Measurements from ENCODE around the gene GINS2. TPM values are rescaled to one million over a fixed set of nuclear protein-coding genes. Genes with fewer than 3 reads are reported as not detected.

Gene GINS2
- total RNA-seq, 2 experiments from 2014 or later, result 38.3 to 45.7 TPM

- no peak overlapping the region for H3K4me3 Mint-ChIP-seq
- POLR2A ChIA-PET, result no interaction called here
- H3K4me1 Mint-ChIP-seq, result peaks cover 2% of the 10 kb centered on the region
- CTCF ChIA-PET, result no interaction called here
- no peak overlapping the region for H3K27ac Mint-ChIP-seq
- no peaks in the 10 kb centered on the region for H3K36me3 Mint-ChIP-seq (ENCODE audit: low read depth)
- H3K9me3 Mint-ChIP-seq, result peaks cover 2% of the 10 kb centered on the region
- H3K27me3 Mint-ChIP-seq, result peaks cover 5% of the 10 kb centered on the region
- no peak for DNase-seq
These were observed 22.0 kb upstream of the GINS2 start for GRCh38 chr16:85710732-85711131.

DNA sequence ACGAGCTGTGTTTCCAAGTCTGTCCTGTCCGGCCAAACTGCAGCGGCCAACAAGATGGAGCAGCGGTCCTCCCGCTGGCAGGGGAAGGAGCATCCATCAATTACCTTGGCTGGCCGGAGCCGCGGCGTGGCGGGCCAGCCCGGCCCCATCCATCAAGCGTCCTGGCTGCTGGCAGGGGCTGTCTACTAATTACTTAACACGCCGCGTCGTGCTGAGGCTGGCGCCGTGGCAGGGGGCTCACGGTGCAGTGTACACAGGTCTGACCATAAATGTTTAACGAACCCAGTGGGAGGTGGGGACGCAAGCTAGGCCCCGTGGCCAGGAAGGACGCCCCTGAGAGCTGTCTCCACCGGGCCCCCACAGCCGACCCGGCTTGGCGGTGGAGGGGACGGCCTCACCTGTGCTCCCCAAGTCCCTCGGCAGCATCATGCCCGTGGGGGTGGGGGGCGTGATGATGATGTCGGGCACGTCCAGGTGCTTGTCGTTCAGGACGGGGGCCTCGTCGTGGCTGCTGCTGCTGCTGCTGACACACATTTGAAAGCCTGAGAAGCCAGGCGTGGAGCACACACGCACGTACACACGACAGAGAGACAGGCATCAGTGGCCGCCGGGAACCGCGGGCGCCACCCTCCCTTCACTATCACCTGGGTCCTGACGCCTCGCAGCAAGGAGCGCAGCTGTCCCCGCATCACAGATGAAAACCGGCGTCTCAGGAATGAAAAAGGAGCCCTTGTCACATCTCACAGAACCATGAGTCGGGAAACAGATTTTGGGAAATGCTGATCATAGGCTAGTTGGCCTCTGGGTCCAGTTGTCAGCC lies 21.2 kb upstream of the GINS2 start:
- ChIA-PET POLR2A (no interaction called here), CTCF (interaction anchor here (1.4 kb wide), 1 partner anchor 8 kb away, joined by 4 read pairs; no protein-coding TSS in a partner anchor)
- H3K27ac Mint-ChIP-seq, result no peak overlapping the region

DNA sequence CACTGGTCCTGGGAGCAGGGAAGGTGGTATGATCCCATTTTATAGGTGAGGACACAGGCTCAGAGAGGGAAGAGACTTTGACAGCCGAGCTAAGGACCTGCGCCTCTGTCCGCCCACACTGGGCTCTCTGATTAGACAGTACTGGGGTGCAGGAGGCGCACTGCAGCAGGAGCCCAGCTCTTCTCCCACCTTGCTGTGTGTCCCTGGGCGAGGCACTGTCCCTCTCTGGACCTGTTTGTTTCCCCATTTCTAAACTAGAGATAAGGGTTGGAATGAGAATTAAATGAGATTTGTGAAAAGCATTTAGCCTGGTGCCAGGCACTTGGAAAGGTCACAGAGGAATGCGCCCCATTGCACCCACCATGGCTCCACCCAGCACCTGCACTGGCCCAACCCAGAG lies 19.6 kb upstream of the GINS2 start:
- no peaks in the 10 kb centered on the region for H3K4me1 Mint-ChIP-seq
- H3K36me3 Mint-ChIP-seq (ENCODE audit: low read depth), result no peaks in the 10 kb centered on the region
- CTCF ChIA-PET, result interaction anchor here (1.4 kb wide), 1 partner anchor 9 kb away, joined by 4 read pairs; no protein-coding TSS in a partner anchor
- H3K27ac Mint-ChIP-seq, result no peak overlapping the region
- POLR2A ChIA-PET, result no interaction called here
- no peak overlapping the region for H3K4me3 Mint-ChIP-seq
- peaks cover 2% of the 10 kb centered on the region for H3K9me3 Mint-ChIP-seq
- H3K27me3 Mint-ChIP-seq, result no peaks in the 10 kb centered on the region
- no peak for DNase-seq

More for the DNA sequence above, 21.2 kb upstream of the GINS2 start:
- H3K27me3 Mint-ChIP-seq, result no peaks in the 10 kb centered on the region
- peaks cover 2% of the 10 kb centered on the region for H3K9me3 Mint-ChIP-seq
- H3K36me3 Mint-ChIP-seq (ENCODE audit: low read depth), result no peaks in the 10 kb centered on the region
- no peak overlapping the region for H3K4me3 Mint-ChIP-seq
- H3K4me1 Mint-ChIP-seq, result no peaks in the 10 kb centered on the region
- DNase-seq, result no peak

- no peaks in the 10 kb centered on the region for H3K27me3 Mint-ChIP-seq
- peaks cover 2% of the 10 kb centered on the region for H3K9me3 Mint-ChIP-seq
- DNase-seq, result no peak
- H3K4me1 Mint-ChIP-seq, result no peaks in the 10 kb centered on the region
- no peak overlapping the region for H3K27ac Mint-ChIP-seq
- H3K4me3 Mint-ChIP-seq, result no peak overlapping the region
- no peaks in the 10 kb centered on the region for H3K36me3 Mint-ChIP-seq (ENCODE audit: low read depth)
- ChIA-PET POLR2A (no interaction called here), CTCF (no interaction called here)
These were observed 18.9 kb upstream of the GINS2 start for GRCh38 chr16:85707528-85708095.

DNA sequence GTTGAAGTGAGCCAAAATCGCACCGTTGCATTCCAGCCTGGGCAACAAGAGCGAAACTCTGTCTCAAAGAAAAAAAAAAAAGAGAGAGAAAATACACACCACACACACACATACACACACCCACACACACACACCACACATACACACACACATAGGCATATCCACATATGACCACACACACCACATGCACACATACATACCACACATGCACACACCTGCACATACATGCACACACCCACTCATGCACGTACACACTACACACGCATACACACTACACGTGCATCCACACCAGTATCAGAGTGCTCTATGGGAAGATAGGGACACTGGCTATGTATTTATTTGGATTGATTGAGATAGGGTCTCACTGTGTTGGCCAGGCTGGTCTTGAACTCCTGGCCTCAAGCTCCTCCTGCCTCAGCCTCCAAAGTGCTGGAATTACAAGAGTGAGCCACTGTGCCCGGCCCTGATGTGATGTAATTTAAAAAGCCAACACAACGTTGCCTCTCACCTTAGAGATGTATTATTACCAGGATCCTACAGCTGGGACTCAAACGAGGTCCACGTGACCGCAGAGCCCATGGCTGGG lies 17.8 kb upstream of the GINS2 start:
- Mint-ChIP-seq H3K4me3 (no peak overlapping the region), H3K27ac (no peak overlapping the region), H3K27me3 (peaks cover 3% of the 10 kb centered on the region), H3K4me1 (no peaks in the 10 kb centered on the region), H3K36me3 (ENCODE audit: low read depth) (no peaks in the 10 kb centered on the region), H3K9me3 (no peaks in the 10 kb centered on the region)
- CTCF ChIA-PET, result no interaction called here
- no peak for DNase-seq
- POLR2A ChIA-PET, result no interaction called here

GRCh38 chr16:85704900-85705846 lies 16.4 kb upstream of the GINS2 start:
- Mint-ChIP-seq H3K27me3 (peaks cover 3% of the 10 kb centered on the region), H3K4me1 (no peaks in the 10 kb centered on the region), H3K36me3 (ENCODE audit: low read depth) (no peaks in the 10 kb centered on the region), H3K9me3 (no peaks in the 10 kb centered on the region), H3K4me3 (no peak overlapping the region), H3K27ac (no peak overlapping the region)
- ChIA-PET CTCF (no interaction called here), POLR2A (no interaction called here)
- DNase-seq, result no peak

DNA sequence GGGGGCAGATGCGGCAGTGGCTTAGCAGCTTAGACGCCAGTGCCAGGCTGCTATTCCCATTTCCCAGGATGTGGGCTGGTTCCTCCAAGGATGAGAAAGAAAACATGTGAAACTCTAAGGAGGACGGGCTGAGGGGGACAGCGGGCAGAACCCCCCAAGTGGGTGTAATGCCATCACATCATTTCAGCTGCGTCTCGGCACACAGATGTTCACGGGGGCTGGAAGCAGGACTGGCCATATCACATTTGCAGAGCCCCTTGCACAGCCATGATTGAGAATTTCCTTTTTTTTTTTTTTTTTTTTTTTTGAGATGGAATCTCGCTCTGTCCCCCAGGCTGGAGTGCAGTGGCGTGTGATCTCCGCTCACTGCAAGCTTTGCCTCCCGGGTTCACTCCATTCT lies 15.3 kb upstream of the GINS2 start:
- Mint-ChIP-seq H3K36me3 (ENCODE audit: low read depth) (no peaks in the 10 kb centered on the region), H3K9me3 (no peaks in the 10 kb centered on the region), H3K27ac (no peak overlapping the region), H3K27me3 (peaks cover 3% of the 10 kb centered on the region), H3K4me1 (no peaks in the 10 kb centered on the region), H3K4me3 (no peak overlapping the region)
- no peak for DNase-seq
- CTCF ChIA-PET, result interaction anchor here (0.7 kb wide), 1 partner anchor 909 kb away, joined by 3 read pairs; no protein-coding TSS in a partner anchor
- POLR2A ChIA-PET, result no interaction called here

DNA sequence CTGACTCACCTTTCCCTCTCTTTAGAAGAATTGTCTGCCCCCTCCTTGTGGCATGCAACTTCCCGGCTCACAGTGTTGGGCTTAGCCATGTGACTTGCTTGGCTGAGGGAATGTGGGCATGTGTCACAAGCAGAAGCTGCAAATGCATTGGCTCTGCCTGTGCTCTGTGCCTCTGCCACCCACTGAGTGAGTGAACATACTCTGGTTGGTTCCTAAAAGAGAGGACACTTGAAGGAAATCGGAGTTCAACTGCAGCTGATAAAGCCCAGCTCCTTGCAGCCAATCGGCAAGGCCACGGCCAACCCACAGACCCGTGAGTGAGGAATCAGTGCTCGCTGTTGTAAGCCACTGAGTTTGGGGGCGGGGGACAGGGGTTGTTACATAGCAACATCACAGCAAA lies 10.9 kb upstream of the GINS2 start:
- Mint-ChIP-seq H3K27me3 (peaks cover 5% of the 10 kb centered on the region), H3K9me3 (no peaks in the 10 kb centered on the region), H3K36me3 (ENCODE audit: low read depth) (no peaks in the 10 kb centered on the region), H3K4me1 (no peaks in the 10 kb centered on the region), H3K4me3 (no peak overlapping the region), H3K27ac (no peak overlapping the region)
- DNase-seq, result no peak
- POLR2A ChIA-PET, result interaction anchor here (1.5 kb wide), 1 partner anchor 9 kb away, joined by 3 read pairs; no protein-coding TSS in a partner anchor
- CTCF ChIA-PET, result no interaction called here

DNA sequence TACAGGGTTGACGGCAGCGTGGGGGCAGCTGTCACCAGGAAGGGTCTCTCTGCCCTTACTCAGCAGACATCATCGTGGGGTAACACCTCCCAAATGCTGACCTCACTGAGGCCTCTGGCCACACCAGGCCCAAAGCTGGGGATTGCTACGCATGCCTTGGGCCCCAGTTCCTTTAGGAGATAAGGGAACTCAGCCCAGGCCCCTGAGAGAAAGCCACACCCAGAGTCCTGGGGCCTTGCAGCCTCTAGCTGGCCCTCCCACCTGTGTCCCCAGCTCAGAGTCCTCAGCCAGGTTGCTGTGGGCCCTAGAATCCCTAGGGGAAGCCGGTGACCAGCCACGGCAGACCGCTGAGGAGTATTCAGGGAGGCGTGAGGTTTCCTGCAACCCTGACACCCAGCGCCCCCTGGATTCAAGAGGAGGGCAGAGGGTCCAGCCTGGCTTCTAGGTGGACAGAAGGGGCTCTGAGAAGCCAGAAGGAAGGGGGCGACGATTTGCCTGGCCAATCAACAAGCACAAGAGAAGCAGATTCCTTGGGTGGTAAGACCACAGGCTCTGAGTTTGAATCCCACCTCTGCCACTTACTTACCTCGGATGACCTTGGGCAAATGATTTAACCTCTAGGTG lies 10.3 kb upstream of the GINS2 start:
- Mint-ChIP-seq H3K36me3 (ENCODE audit: low read depth) (no peaks in the 10 kb centered on the region), H3K9me3 (no peaks in the 10 kb centered on the region), H3K4me1 (no peaks in the 10 kb centered on the region), H3K4me3 (no peak overlapping the region), H3K27ac (no peak overlapping the region), H3K27me3 (peaks cover 5% of the 10 kb centered on the region)
- ChIA-PET POLR2A (interaction anchor here (1.5 kb wide), 1 partner anchor 8 kb away, joined by 3 read pairs; no protein-coding TSS in a partner anchor), CTCF (no interaction called here)
- DNase-seq, result no peak

DNA sequence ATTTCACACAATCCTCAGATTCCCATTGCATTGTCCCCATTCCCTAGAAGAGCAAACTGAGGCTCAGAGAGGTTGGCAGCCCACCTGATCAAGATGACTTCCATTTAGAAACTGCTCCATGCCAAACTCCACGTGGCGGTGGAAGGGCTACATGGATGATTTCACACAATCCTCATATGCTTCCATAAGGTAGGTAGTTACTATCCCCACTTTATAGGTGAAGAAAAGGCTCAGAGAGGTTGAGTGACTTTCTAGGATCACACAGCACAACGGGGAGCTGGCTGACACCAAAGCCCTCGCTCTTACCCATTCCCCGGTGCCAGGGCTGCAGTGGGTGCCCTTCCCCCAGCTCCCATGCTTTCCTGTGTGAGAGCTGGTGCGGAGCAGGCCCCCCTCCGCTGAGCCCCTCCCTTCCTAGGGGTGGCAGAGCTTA lies 9.7 kb upstream of the GINS2 start:
- no peaks in the 10 kb centered on the region for H3K9me3 Mint-ChIP-seq
- CTCF ChIA-PET, result no interaction called here
- H3K27me3 Mint-ChIP-seq, result peaks cover 6% of the 10 kb centered on the region
- no peaks in the 10 kb centered on the region for H3K36me3 Mint-ChIP-seq (ENCODE audit: low read depth)
- H3K27ac Mint-ChIP-seq, result no peak overlapping the region
- POLR2A ChIA-PET, result interaction anchor here (1.5 kb wide), 1 partner anchor 7 kb away, joined by 3 read pairs; no protein-coding TSS in a partner anchor
- no peak for DNase-seq
- H3K4me1 Mint-ChIP-seq, result no peaks in the 10 kb centered on the region
- no peak overlapping the region for H3K4me3 Mint-ChIP-seq

DNA sequence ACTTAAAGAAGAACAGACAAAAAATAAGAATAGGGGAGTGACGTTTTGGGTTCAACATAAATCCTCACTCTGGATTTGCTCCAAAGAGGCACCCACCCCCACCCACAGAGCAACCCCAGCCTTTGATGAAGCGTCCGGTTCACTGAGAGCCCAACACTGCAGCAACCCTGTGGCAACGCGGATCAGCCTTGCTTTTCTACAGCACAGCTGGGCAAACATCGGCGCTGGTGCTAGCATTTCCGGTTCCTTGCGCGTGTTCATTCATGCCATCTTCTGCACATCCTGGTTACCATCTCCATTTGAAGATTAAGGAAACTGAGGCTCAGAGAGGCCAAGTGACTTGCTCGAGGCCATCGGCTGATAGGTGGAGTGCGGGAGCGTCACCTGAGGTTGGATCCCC lies 8.7 kb upstream of the GINS2 start:
- Mint-ChIP-seq H3K27ac (no peak overlapping the region), H3K4me1 (no peaks in the 10 kb centered on the region), H3K9me3 (no peaks in the 10 kb centered on the region), H3K36me3 (ENCODE audit: low read depth) (no peaks in the 10 kb centered on the region), H3K27me3 (peaks cover 7% of the 10 kb centered on the region), H3K4me3 (no peak overlapping the region)
- no peak for DNase-seq
- POLR2A ChIA-PET, result no interaction called here
- CTCF ChIA-PET, result no interaction called here

GRCh38 chr16:85696781-85697180 lies 8.0 kb upstream of the GINS2 start:
- Mint-ChIP-seq H3K4me3 (no peak overlapping the region), H3K9me3 (no peaks in the 10 kb centered on the region), H3K27ac (no peak overlapping the region), H3K27me3 (peaks cover 5% of the 10 kb centered on the region), H3K36me3 (ENCODE audit: low read depth) (no peaks in the 10 kb centered on the region), H3K4me1 (no peaks in the 10 kb centered on the region)
- ChIA-PET CTCF (interaction anchor here (0.6 kb wide), 1 partner anchor 23 kb away, joined by 3 read pairs; no protein-coding TSS in a partner anchor), POLR2A (no interaction called here)
- DNase-seq, result no peak

Data from activated CD4-positive, alpha-beta memory T cell treated with anti-CD3 and anti-CD28 coated beads, Interleukin-2, amount 10 ng/mL, durations not matched to agents 7 days and 5 days (primary cell).